Spinal cord (tissue), 10 donors: Measurements from ENCODE around the gene LILRB4. TPM values are rescaled to one million over a fixed set of nuclear protein-coding genes. Genes with fewer than 3 reads are reported as not detected.
"Not testable (repeated sequence)": the region's sequence is repeated elsewhere in the genome, so short reads cannot be mapped to it uniquely, and the experiment has no call there.

Experiments used
- DNase-seq, 6 donors: peaks; one replicate each; pipeline versions ENCODE4 v3.0.0 to v3.0.0-alpha.2; 2013 to 2015; ENCODE audit warnings: low spot score in 6 of 6, low read depth in 4 of 6
- H3K27ac ChIP-seq: one replicate; pipeline ENCODE4 v1.5.1; 2013; ENCODE audit warnings: low read depth, low read length, control low read depth
- H3K27me3 ChIP-seq: one replicate; pipeline ENCODE4 v1.6.1; 2013; ENCODE audit warnings: low read length; ENCODE audit not compliant: control insufficient read depth, insufficient read depth
- H3K36me3 ChIP-seq: one replicate; pipeline ENCODE4 v1.6.1; 2013; ENCODE audit warnings: low read length; ENCODE audit not compliant: control insufficient read depth, insufficient read depth
- H3K4me1 ChIP-seq: one replicate; pipeline ENCODE4 v1.6.1; 2013; ENCODE audit warnings: low read length; ENCODE audit not compliant: control insufficient read depth, insufficient read depth
- H3K4me3 ChIP-seq: one replicate; pipeline ENCODE4 v1.5.1; 2013; ENCODE audit warnings: low read depth, low read length, control low read depth
- H3K9me3 ChIP-seq: one replicate; pipeline ENCODE4 v1.6.1; 2013; ENCODE audit warnings: low read length; ENCODE audit not compliant: control insufficient read depth, insufficient read depth
- WGBS: methylation state at CpG from one replicate; pipeline ENCODE4 v1.1.5; 2013; ENCODE audit warnings: missing lambda C conversion rate; ENCODE audit not compliant: insufficient coverage; 5-methylcytosine and 5-hydroxymethylcytosine counted together
- polyA plus RNA-seq, 2 donors: library from polyadenylated mRNA; unstranded; fragments of 120-200 nt; gene quantifications; one replicate each; pipeline ENCODE4 v1.2.1, GENCODE V29; 2013; ENCODE audit not compliant: insufficient read length in 2 of 2
- total RNA-seq, 2 donors: library from RNA; depleted of rRNA in 1 of 2; stranded (reverse); fragments of 120-200 nt in 1 of 2; fragments of >200 nt in 1 of 2; gene quantifications; one replicate each; pipeline versions ENCODE4 v1.2.3 to v1.2.4, GENCODE V29; 2013 to 2014
- donor health status: healthy.

Gene LILRB4
- total and polyA plus RNA-seq, 4 donors = 3.5 to 15.5 (median 8.4) TPM

DNA sequence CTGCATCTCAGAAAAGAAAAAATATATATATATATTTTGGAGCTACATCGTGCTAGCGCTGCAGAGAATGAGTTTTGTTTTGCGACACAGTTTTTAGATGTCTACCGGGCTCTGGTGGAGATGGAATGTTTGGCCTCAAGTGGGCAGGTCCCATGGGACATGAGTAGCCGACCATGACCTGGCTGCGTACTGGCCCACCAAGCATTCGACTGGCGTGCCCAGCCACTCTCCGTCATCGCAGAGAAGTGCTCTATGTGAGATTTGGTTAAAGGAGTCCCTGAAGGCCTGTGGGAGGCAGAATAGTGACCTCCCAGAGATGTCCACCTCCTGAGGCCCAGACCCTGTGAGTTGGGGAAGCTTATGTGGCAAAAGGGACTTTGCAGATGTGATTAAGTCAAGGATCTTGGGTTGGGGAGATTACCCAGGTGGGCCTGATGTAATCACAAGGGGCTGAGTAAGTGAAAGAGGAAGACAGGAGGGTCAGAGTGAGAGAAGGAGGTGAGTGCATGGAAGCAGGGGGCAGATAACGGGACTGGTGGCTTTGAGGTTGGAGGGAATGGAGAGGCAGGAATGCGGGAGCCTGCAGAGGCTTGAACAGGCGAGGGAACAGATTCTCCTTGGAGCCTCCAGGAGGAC, 821 bp upstream of the LILRB4 start:
- Histone ChIP-seq H3K9me3 (no peaks in the 10 kb centered on the region), H3K4me1 (no peaks in the 10 kb centered on the region), H3K27ac (no peak overlapping the region), H3K4me3 (no peak overlapping the region), H3K27me3 (no peaks in the 10 kb centered on the region), H3K36me3 (no peaks in the 10 kb centered on the region)
- WGBS = 79% methylated on average over 12 of the region's 13 CpGs
- no peak for DNase-seq

GRCh38 chr19:54665530-54665929, 2.7 kb downstream of the LILRB4 start:
- no peaks in the 10 kb centered on the region for H3K27me3 ChIP-seq
- WGBS = 80% methylated on average over 3 of the region's 6 CpGs

GRCh38 chr19:54667217-54667616, 4.4 kb downstream of the LILRB4 start:
- no peak overlapping the region for H3K27ac ChIP-seq
- no peaks in the 10 kb centered on the region for H3K9me3 ChIP-seq
- no peaks in the 10 kb centered on the region for H3K36me3 ChIP-seq
- DNase-seq = no peak
- WGBS = 53% methylated on average over 3 of the region's 12 CpGs
- H3K27me3 ChIP-seq = no peaks in the 10 kb centered on the region
- H3K4me1 ChIP-seq = no peaks in the 10 kb centered on the region
- H3K4me3 ChIP-seq = no peak overlapping the region

More at GRCh38 chr19:54665530-54665929, 2.7 kb downstream of the LILRB4 start:
- no peak for DNase-seq
- no peak overlapping the region for H3K4me3 ChIP-seq
- H3K9me3 ChIP-seq = no peaks in the 10 kb centered on the region
- H3K4me1 ChIP-seq = no peaks in the 10 kb centered on the region
- H3K27ac ChIP-seq = no peak overlapping the region
- H3K36me3 ChIP-seq = no peaks in the 10 kb centered on the region

- no peak overlapping the region for H3K4me3 ChIP-seq
- no peak for DNase-seq
- H3K36me3 ChIP-seq = no peaks in the 10 kb centered on the region
- no CpG with 5 or more reads among the region's 1 CpG for WGBS
- no peaks in the 10 kb centered on the region for H3K9me3 ChIP-seq
- no peaks in the 10 kb centered on the region for H3K4me1 ChIP-seq
- no peak overlapping the region for H3K27ac ChIP-seq
- H3K27me3 ChIP-seq = no peaks in the 10 kb centered on the region
These were observed 5.6 kb downstream of the LILRB4 start for GRCh38 chr19:54668353-54668752.

GRCh38 chr19:54670576-54671357, 8.0 kb downstream of the LILRB4 start:
- no peaks in the 10 kb centered on the region for H3K9me3 ChIP-seq
- H3K36me3 ChIP-seq = no peaks in the 10 kb centered on the region
- H3K27ac ChIP-seq = no peak overlapping the region
- H3K27me3 ChIP-seq = no peaks in the 10 kb centered on the region
- H3K4me1 ChIP-seq = no peaks in the 10 kb centered on the region
- no peak overlapping the region for H3K4me3 ChIP-seq
- WGBS = 17% methylated on average over 1 of the region's 3 CpGs
- peak in 1 of 6 donors; percentile 1 for DNase-seq

- DNase-seq = no peak
- 100% methylated on average over 1 of the region's 1 CpG for WGBS
- H3K4me3 ChIP-seq = no peak overlapping the region
- no peaks in the 10 kb centered on the region for H3K4me1 ChIP-seq
- no peaks in the 10 kb centered on the region for H3K9me3 ChIP-seq
- H3K36me3 ChIP-seq = no peaks in the 10 kb centered on the region
- no peaks in the 10 kb centered on the region for H3K27me3 ChIP-seq
- H3K27ac ChIP-seq = no peak overlapping the region
These were observed 10.4 kb downstream of the LILRB4 start for GRCh38 chr19:54673222-54673621.

DNA sequence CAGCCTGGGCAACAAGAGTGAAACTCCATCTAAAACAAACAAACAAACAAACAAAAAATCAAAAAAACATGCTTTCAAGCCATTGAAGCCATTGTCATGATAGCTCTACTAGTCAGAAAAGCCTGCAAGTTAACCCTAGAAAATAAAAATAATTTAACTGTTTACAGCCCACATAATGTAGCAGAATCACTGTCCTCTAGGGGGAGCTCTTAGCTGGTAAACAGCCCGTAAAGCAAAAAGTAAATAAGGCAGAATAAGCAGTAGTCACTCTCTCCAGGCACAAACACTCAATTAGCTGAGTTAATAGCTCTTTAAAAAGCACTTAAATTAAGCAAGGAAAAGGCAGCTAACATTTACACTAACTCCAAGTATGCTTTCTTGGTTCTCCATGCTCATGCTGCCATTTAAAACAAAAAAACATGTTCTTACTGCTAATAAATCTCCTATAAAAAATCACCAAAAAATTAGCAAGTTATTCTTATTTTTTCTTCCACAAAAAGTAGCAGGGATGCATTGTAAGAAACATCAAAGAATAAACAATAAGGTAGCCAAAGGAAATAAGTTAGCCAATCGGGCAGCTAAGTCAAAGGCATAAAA, 11.3 kb downstream of the LILRB4 start:
- Histone ChIP-seq H3K27me3 (no peaks in the 10 kb centered on the region), H3K27ac (no peak overlapping the region), H3K4me1 (no peaks in the 10 kb centered on the region), H3K9me3 (no peaks in the 10 kb centered on the region), H3K4me3 (no peak overlapping the region), H3K36me3 (no peaks in the 10 kb centered on the region)
- 100% methylated on average over 1 of the region's 2 CpGs for WGBS
- DNase-seq = peak in 1 of 6 donors; percentile 61

- WGBS = 40% methylated on average over 5 of the region's 10 CpGs
These were observed 13.5 kb downstream of the LILRB4 start for GRCh38 chr19:54676210-54676834.

DNA sequence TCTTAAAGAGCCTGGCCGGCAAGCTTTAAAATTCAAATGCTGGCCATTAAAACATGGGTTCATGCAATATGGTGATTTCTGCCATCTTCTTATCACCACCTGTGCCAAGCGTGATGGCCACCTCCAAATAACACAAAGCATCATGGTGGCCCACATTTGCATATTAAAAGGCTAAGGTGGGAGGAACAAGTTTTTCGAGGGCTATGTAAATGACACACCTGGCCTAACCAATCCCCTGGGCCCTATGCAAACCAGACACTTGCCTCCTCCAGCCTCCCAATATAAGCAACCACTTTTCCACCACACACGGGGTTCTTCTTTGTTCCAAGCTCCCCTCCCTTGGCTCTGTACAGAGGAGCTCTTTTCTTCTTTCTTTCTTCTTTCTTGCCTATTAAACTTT, 14.4 kb downstream of the LILRB4 start:
- no peaks in the 10 kb centered on the region for H3K27me3 ChIP-seq
- no peak for DNase-seq
- no peaks in the 10 kb centered on the region for H3K36me3 ChIP-seq
- H3K9me3 ChIP-seq = no peaks in the 10 kb centered on the region
- H3K4me1 ChIP-seq = no peaks in the 10 kb centered on the region
- no peak overlapping the region for H3K4me3 ChIP-seq
- H3K27ac ChIP-seq = no peak overlapping the region
- 17% methylated on average over 1 of the region's 4 CpGs for WGBS

More at GRCh38 chr19:54676210-54676834, 13.5 kb downstream of the LILRB4 start:
- DNase-seq = peak in 2 of 6 donors; percentile 54 to 66
- not testable (repeated sequence) for H3K27ac ChIP-seq, H3K4me1 ChIP-seq, H3K4me3 ChIP-seq, H3K27me3 ChIP-seq, H3K36me3 ChIP-seq, H3K9me3 ChIP-seq
